DMS79 treated with DMSO at 0.1 percent for 48 hours (cell line): ENCODE results near the gene ALDH8A1.

Experiments
- DNase-seq: peaks from one replicate; lab custom pipeline; 2025; lab: John Stamatoyannopoulos, UW

ALDH8A1 gene

GRCh38 chr6:134870677-134871498 is 79.0 kb downstream of the ALDH8A1 start:
- DNase-seq, result no peak

- no peak for DNase-seq
These were observed 81.1 kb downstream of the ALDH8A1 start for GRCh38 chr6:134868812-134869211.
